Measurements from ENCODE around the gene ARHGEF4. TPM values are rescaled to one million over a fixed set of nuclear protein-coding genes. Genes with fewer than 3 reads are reported as not detected.
A peak's percentile ranks its signal among the peaks of the same experiment; 100 is the strongest.

The ARHGEF4 gene
- total and polyA plus RNA-seq, 2 experiments from 2014 or later = 4.6 to 16.6 TPM

GRCh38 chr2:130913891-130914290 lies 77.2 kb downstream of the ARHGEF4 start:
- no peaks in the 10 kb centered on the region for H3F3A ChIP-seq (replicated peaks; ENCODE audit: low read depth)
- H3K4me3 ChIP-seq = no peak overlapping the region
- peaks cover 2% of the 10 kb centered on the region; the same call in 1 of the 2 replicates for H3K4me1 ChIP-seq (ENCODE audit: insufficient read depth)
- Mint-ChIP-seq H3K27me3 (ENCODE audit: insufficient read depth, low read depth, poor library complexity) (peaks cover 3% of the 10 kb centered on the region), H3K4me3 (no peak overlapping the region), H3K36me3 (ENCODE audit: low read depth) (no peaks in the 10 kb centered on the region), H3K4me1 (peaks cover 15% of the 10 kb centered on the region), H3K9me3 (no peaks in the 10 kb centered on the region), H3K27ac (peak overlapping the region; percentile 88)
- no peak overlapping the region for H3K4me2 ChIP-seq
- H3K27me3 ChIP-seq (ENCODE audit: insufficient read depth) = peaks cover 15% of the 10 kb centered on the region; the same call in 1 of the 2 replicates
- no peaks in the 10 kb centered on the region for H3K79me2 ChIP-seq (replicated peaks; ENCODE audit: insufficient read depth)
- H4K20me1 ChIP-seq (replicated peaks; ENCODE audit: insufficient read depth) = no peaks in the 10 kb centered on the region
- no peak overlapping the region for H2AFZ ChIP-seq
- no peak overlapping the region for H3K27ac ChIP-seq (ENCODE audit: low read depth)
- ATAC-seq (no peak), DNase-seq (ENCODE audit: low spot score) (no peak)
- TF ChIP-seq EZH2phosphoT487 (IDR thresholded peaks at IDR 0.05; ENCODE audit: unreplicated experiment) = no peak
- no peak for TF ChIP-seq JUNB (IDR thresholded peaks at IDR 0.05; ENCODE audit: unreplicated experiment)
- no peak for TF ChIP-seq ZNF114 (CRISPR knock-in tag; IDR thresholded peaks at IDR 0.05)
- TF ChIP-seq POLR2AphosphoS5 (IDR thresholded peaks at IDR 0.05; ENCODE audit: low read depth) = no peak
- TF ChIP-seq ZNF462 (CRISPR knock-in tag; IDR thresholded peaks at IDR 0.05) = no peak
- TF ChIP-seq ZNF331 (CRISPR knock-in tag; IDR thresholded peaks at IDR 0.05; ENCODE audit: low read depth) = no peak
- TF ChIP-seq CTCF (conservative IDR thresholded peaks at IDR 0.05; ENCODE audit: low read depth in 2 of 2) = no peak
- TF ChIP-seq STAT1 (IDR thresholded peaks at IDR 0.05; ENCODE audit: unreplicated experiment) = no peak
- TF ChIP-seq REST (IDR thresholded peaks at IDR 0.05; ENCODE audit: unreplicated experiment) = no peak
- no peak for TF ChIP-seq NANOG (IDR thresholded peaks at IDR 0.05; ENCODE audit: borderline replicate concordance)
- no peak for TF ChIP-seq ETS1 (IDR thresholded peaks at IDR 0.05)
- TF ChIP-seq EZH2 (IDR thresholded peaks at IDR 0.05; ENCODE audit: low read depth, unreplicated experiment) = no peak
- TF ChIP-seq CREB1 (CRISPR knock-in tag; IDR thresholded peaks at IDR 0.05; ENCODE audit: low read depth) = no peak
- no peaks in the 10 kb centered on the region for H3K36me3 ChIP-seq (ENCODE audit: insufficient read depth)
- no peaks in the 10 kb centered on the region for H3K9me2 ChIP-seq (ENCODE audit: insufficient read depth)

Data from GM23338 (cell line).